Peyer's patch (tissue), 4 donors: ENCODE measurements around the gene NAV2. TPM values are rescaled to one million over a fixed set of nuclear protein-coding genes. Genes with fewer than 3 reads are reported as not detected.

Source experiments
- DNase-seq, 3 donors: peaks; one replicate each; pipeline ENCODE4 v3.0.0-alpha.2; 2017 to 2019
- H3K27ac ChIP-seq, 4 donors: fragments of 200-600 bp; sonication (generic); one replicate each; pipeline ENCODE4 v1.5.1; 2016 to 2019
- H3K27me3 ChIP-seq, 2 donors: fragments of 200-600 bp; sonication (generic); one replicate each; pipeline ENCODE4 v1.5.1; 2019
- H3K36me3 ChIP-seq, 3 donors: fragments of 200-600 bp; sonication (generic); one replicate each; pipeline ENCODE4 v1.5.1; 2016 to 2019
- H3K4me1 ChIP-seq, 4 donors: fragments of 200-600 bp; sonication (generic); one replicate each; pipeline ENCODE4 v1.5.1; 2016 to 2019
- H3K4me3 ChIP-seq, 4 donors: fragments of 200-600 bp; sonication (generic); 1 replicate in 3 of 4; 2 replicates in 1 of 4; pipeline ENCODE4 v1.5.1; 2016 to 2019; ENCODE audit warnings: mild to moderate bottlenecking in 1 of 4
- H3K9me3 ChIP-seq, 4 donors: fragments of 200-600 bp; sonication (generic); one replicate each; pipeline ENCODE4 v1.5.1; 2016 to 2019; ENCODE audit warnings: mild to moderate bottlenecking in 1 of 4
- POLR2A ChIP-seq, 2 donors: fragments of 450-650 bp; IDR thresholded peaks; one replicate each; pipeline ENCODE4 v1.5.1; 2017; ENCODE audit warnings: antibody characterized with exemption in 2 of 2, mild to moderate bottlenecking in 2 of 2, moderate library complexity in 2 of 2
- total RNA-seq, 4 donors: library from RNA; depleted of rRNA; stranded (reverse); fragments of >200 nt; gene quantifications; one replicate each; pipeline ENCODE4 v1.1.0, GENCODE V29; 2016
- TF ChIP-seq, protein P1 (sequence below), 6 experiments: fragments of 450-650 bp in 4 of 6; fragments of 200-600 bp in 2 of 6; sonication (generic) in 1 of 6; IDR thresholded peaks; one replicate each; pipeline ENCODE4 v1.5.1; 2017 to 2019; ENCODE audit warnings: antibody characterized with exemption in 6 of 6, mild to moderate bottlenecking in 3 of 6, moderate library complexity in 1 of 6

Gene NAV2
- total RNA-seq, 4 donors from 2014 or later = 6.0 to 48.7 (median 20.1) TPM

DNA sequence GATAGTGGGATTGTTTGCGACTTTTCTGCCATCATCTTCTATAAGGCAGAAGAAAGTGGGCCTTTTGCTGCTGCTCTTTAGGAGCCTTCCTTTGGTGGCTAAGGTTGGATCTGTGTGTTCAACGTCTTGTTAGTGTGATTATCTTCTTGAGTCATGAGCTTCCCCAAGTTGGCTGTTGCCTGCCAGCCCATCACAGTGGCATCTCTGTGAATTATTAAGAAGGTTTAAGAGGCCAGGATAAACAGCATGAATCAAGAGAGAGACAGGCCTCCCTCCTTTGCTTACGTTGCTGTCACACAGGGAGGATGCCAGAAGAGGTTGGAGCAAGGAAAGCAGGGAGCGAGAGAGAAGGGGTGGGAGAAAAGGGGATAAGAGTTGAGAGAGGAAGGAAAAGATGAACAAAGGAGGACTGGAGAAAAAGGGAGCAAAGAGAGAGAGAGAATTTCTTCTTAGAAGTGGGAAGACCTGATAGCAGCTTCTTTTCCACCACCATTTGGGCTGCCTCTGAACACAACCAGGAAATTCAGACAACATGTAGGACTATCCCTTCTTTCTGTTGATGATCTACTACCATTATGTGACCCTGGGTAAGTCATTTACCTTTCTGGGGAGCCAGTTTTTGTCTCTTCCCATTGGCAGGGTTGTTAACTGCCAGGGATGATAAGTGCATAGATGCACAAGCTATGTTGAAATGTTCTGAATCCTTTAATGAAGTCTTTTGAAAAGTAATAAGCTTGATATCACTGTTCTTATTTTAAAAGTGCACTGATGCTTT lies 126.5 kb downstream of the NAV2 start:
- TF ChIP-seq, protein P1, sequence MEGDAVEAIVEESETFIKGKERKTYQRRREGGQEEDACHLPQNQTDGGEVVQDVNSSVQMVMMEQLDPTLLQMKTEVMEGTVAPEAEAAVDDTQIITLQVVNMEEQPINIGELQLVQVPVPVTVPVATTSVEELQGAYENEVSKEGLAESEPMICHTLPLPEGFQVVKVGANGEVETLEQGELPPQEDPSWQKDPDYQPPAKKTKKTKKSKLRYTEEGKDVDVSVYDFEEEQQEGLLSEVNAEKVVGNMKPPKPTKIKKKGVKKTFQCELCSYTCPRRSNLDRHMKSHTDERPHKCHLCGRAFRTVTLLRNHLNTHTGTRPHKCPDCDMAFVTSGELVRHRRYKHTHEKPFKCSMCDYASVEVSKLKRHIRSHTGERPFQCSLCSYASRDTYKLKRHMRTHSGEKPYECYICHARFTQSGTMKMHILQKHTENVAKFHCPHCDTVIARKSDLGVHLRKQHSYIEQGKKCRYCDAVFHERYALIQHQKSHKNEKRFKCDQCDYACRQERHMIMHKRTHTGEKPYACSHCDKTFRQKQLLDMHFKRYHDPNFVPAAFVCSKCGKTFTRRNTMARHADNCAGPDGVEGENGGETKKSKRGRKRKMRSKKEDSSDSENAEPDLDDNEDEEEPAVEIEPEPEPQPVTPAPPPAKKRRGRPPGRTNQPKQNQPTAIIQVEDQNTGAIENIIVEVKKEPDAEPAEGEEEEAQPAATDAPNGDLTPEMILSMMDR (IDR thresholded peaks at IDR 0.05) = no peak
- no peak for TF ChIP-seq POLR2A (IDR thresholded peaks at IDR 0.05)
- H3K4me1 ChIP-seq = no peaks in the 10 kb centered on the region
- no peaks in the 10 kb centered on the region for H3K27me3 ChIP-seq
- no peaks in the 10 kb centered on the region for H3K36me3 ChIP-seq
- H3K4me3 ChIP-seq = no peak overlapping the region
- H3K27ac ChIP-seq = no peak overlapping the region
- no peaks in the 10 kb centered on the region for H3K9me3 ChIP-seq
- no peak for DNase-seq

DNA sequence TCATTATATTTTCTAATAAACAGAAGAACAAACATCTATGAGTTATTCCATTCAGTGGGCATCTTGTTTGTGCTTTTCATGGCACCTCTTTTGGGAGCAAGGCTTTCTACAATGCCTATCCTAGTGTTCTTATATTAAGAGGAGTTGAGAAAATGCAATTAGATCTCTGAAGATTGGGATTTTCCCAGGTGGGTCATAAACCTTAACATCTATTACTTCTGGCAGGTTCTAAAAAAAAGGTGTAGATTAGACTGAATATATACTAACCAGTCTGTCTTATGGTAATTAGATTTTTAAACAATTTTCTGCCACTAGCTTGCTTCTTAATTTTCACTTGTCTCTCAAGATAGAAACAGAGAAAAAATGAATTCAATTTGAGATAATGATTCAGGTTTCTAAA lies 128.3 kb downstream of the NAV2 start:
- Histone ChIP-seq H3K4me1 (no peaks in the 10 kb centered on the region), H3K27me3 (no peaks in the 10 kb centered on the region), H3K27ac (no peak overlapping the region), H3K36me3 (no peaks in the 10 kb centered on the region), H3K9me3 (no peaks in the 10 kb centered on the region), H3K4me3 (no peak overlapping the region)
- TF ChIP-seq POLR2A (IDR thresholded peaks at IDR 0.05) = no peak
- TF ChIP-seq, protein P1 (IDR thresholded peaks at IDR 0.05) = no peak
- no peak for DNase-seq

DNA sequence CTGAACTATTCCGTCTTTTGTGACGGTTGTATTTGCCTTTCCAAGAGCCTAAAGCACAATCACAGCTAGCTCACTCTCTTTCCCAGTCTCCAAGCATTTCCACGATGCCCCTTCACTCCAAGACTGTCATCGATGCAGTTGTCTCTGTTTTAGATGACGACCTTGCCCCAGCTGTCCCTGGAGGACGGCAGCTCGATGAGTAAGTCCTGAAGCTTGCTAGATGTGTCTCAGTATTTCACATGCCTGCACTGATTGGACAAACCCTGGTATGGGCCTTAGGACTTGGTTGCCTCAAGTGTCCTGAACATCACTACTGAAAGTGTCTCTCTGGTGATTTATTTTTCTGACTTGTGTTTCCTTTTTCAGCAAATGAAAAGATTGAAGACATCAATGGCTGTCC lies 129.9 kb downstream of the NAV2 start:
- H3K27me3 ChIP-seq = no peaks in the 10 kb centered on the region
- no peaks in the 10 kb centered on the region for H3K9me3 ChIP-seq
- H3K4me1 ChIP-seq = no peaks in the 10 kb centered on the region
- H3K36me3 ChIP-seq = no peaks in the 10 kb centered on the region
- no peak overlapping the region for H3K27ac ChIP-seq
- no peak overlapping the region for H3K4me3 ChIP-seq
- no peak for DNase-seq
- TF ChIP-seq, protein P1 (IDR thresholded peaks at IDR 0.05) = no peak
- no peak for TF ChIP-seq POLR2A (IDR thresholded peaks at IDR 0.05)

DNA sequence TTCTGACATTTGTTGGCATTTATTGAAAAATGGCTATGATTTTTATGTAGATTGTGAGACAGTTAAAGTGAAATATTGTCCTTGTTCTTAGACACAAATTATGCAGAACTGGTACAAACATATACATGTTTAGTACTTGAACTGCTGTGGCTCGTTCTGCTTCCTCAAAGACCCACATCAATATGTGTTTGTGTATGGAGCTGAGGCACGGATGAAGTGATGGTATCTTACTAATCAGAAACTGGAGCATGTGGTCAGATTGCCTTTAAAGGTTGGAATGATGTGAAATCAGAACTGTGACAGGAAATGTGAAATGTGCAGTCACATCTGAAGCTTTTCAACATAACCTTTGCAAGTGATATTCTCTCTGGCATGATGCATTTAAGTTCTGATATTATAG lies 130.4 kb downstream of the NAV2 start:
- H3K4me1 ChIP-seq = no peaks in the 10 kb centered on the region
- TF ChIP-seq, protein P1 (IDR thresholded peaks at IDR 0.05) = no peak
- no peak for TF ChIP-seq POLR2A (IDR thresholded peaks at IDR 0.05)

DNA sequence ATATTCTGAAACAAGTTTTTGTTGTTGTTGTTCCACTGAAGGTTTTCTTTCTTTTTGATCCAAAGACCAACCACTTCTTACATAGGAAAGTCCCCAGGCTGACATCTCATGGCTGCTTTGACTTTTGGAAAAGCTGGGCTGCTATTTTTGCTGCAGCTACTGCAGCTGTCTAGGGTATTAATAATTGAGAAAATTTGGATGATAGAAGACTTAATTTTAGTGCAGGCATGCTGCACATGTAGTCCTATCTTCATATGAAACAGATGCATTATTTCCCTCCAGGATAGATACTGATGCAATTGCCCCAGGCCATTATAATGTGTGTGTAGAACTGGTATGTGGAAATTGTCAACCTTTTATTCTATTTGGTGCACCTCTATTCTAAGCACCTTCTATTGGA lies 131.4 kb downstream of the NAV2 start:
- Histone ChIP-seq H3K36me3 (no peaks in the 10 kb centered on the region), H3K4me1 (no peaks in the 10 kb centered on the region)
- no peak for DNase-seq

More for the DNA sequence above, 130.4 kb downstream of the NAV2 start:
- Histone ChIP-seq H3K27ac (no peak overlapping the region), H3K9me3 (no peaks in the 10 kb centered on the region), H3K27me3 (no peaks in the 10 kb centered on the region), H3K36me3 (no peaks in the 10 kb centered on the region), H3K4me3 (no peak overlapping the region)
- no peak for DNase-seq

More for the DNA sequence above, 131.4 kb downstream of the NAV2 start:
- no peaks in the 10 kb centered on the region for H3K9me3 ChIP-seq
- TF ChIP-seq, protein P1 (IDR thresholded peaks at IDR 0.05) = no peak
- TF ChIP-seq POLR2A (IDR thresholded peaks at IDR 0.05) = no peak
- H3K4me3 ChIP-seq = no peak overlapping the region
- no peak overlapping the region for H3K27ac ChIP-seq
- no peaks in the 10 kb centered on the region for H3K27me3 ChIP-seq
